ENCODE data around the gene PLEKHG3.

DNA sequence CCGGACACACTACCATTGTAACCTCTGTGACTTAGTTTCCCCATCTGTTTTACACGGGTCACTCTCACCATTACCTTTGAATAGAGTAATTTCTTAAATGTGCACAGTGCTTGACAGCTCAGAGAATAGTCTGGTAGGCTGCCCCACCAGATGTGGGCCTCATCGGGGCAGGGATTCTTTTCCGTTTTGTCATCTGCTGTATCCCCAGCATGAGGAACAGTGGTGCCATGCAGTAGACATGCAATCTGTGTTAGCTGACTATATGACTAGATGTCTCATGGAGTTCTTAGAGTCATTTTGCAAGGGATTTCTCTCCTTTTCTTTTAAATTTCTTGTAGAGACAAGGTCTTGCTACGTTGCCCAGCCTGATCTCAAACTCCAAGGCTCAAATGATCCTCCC is 44.9 kb upstream of the PLEKHG3 start:
- TF ChIP-seq SUZ12 (IDR thresholded peaks at IDR 0.05) (no peak), FOXM1 (IDR thresholded peaks at IDR 0.05; ENCODE audit: borderline replicate concordance) (no peak), LEF1 (IDR thresholded peaks at IDR 0.05; ENCODE audit: borderline replicate concordance) (no peak), TARDBP (IDR thresholded peaks at IDR 0.05) (no peak), FOXK2 (IDR thresholded peaks at IDR 0.05) (no peak), SP1 (IDR thresholded peaks at IDR 0.05) (no peak), BHLHE40 (IDR thresholded peaks at IDR 0.05; ENCODE audit: borderline replicate concordance) (no peak)
